Chondrocyte (in vitro differentiated cells): ENCODE data around the gene HNRNPLL. TPM values are rescaled to one million over a fixed set of nuclear protein-coding genes. Genes with fewer than 3 reads are reported as not detected.

ENCODE experiments used
- DNase-seq: peaks from one replicate; pipeline ENCODE4 v3.0.0; 2021; ENCODE audit warnings: mixed read lengths, low spot score
- H3K27ac Mint-ChIP-seq: one replicate; pipeline ENCODE4 v1.8.0; 2021; ENCODE audit warnings: mild to moderate bottlenecking, moderate library complexity, mixed read lengths; ENCODE audit not compliant: unreplicated experiment
- H3K27me3 Mint-ChIP-seq: 2 replicates; pipeline ENCODE4 v1.8.0; 2021; ENCODE audit warnings: low read depth, mixed read lengths
- H3K36me3 Mint-ChIP-seq: 2 replicates; pipeline ENCODE4 v1.8.0; 2021; ENCODE audit warnings: low read depth, mixed read lengths
- H3K4me1 Mint-ChIP-seq: 2 replicates; pipeline ENCODE4 v1.8.0; 2021; ENCODE audit warnings: low read depth, mild to moderate bottlenecking, mixed read lengths
- H3K4me3 Mint-ChIP-seq: one replicate; pipeline ENCODE4 v1.8.0; 2021; ENCODE audit warnings: mild to moderate bottlenecking, moderate library complexity, mixed read lengths; ENCODE audit not compliant: unreplicated experiment
- H3K9me3 Mint-ChIP-seq: 2 replicates; pipeline ENCODE4 v1.8.0; 2021; ENCODE audit warnings: low read depth, mixed read lengths
- CTCF ChIP-seq: fragments of 200-600 bp; sonication (generic); IDR thresholded peaks from 2 replicates; pipeline ENCODE4 v1.5.0; 2021; ENCODE audit warnings: antibody characterized with exemption, mild to moderate bottlenecking, moderate library complexity
- total RNA-seq: library from RNA; stranded (reverse); gene quantifications from 3 replicates; pipeline ENCODE4 v1.2.1, GENCODE V29; 2021

The HNRNPLL gene
- total RNA-seq, 1 donor from 2014 or later = 41.8 TPM

DNA sequence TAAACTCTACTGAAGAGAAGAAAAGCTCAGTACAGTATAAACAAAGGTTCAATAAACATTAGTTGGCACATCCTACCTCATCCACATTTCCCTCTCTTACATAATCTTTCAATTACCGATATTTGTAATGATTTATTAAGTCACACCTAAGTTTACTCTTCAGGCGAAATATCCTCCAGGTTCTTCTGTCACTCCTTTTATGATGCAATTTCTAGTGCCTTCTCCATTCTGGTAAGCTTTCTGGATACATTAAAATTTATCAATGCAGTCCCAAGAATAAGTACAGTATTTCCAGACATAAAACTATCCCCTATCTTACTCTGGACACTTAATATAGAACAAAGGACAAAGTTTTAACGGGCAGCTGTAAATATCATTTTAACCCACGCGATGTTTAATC is 5.6 kb downstream of the HNRNPLL start:
- no peak for TF ChIP-seq CTCF
- H3K4me3 Mint-ChIP-seq = no peak overlapping the region
- no peak for DNase-seq
- no peaks in the 10 kb centered on the region for H3K36me3 Mint-ChIP-seq
- peaks cover 65% of the 10 kb centered on the region for H3K4me1 Mint-ChIP-seq
- peak overlapping the region; percentile 20 for H3K27ac Mint-ChIP-seq
- no peaks in the 10 kb centered on the region for H3K9me3 Mint-ChIP-seq
- H3K27me3 Mint-ChIP-seq = no peaks in the 10 kb centered on the region

GRCh38 chr2:38596229-38596628 is 6.5 kb downstream of the HNRNPLL start:
- H3K9me3 Mint-ChIP-seq = no peaks in the 10 kb centered on the region
- no peaks in the 10 kb centered on the region for H3K36me3 Mint-ChIP-seq
- no peak for TF ChIP-seq CTCF
- no peak for DNase-seq
- H3K27ac Mint-ChIP-seq = peak overlapping the region; percentile 0
- no peaks in the 10 kb centered on the region for H3K27me3 Mint-ChIP-seq
- H3K4me3 Mint-ChIP-seq = no peak overlapping the region
- H3K4me1 Mint-ChIP-seq = peaks cover 69% of the 10 kb centered on the region

- H3K9me3 Mint-ChIP-seq = no peaks in the 10 kb centered on the region
These were observed 9.8 kb downstream of the HNRNPLL start for GRCh38 chr2:38592951-38593350.

GRCh38 chr2:38591152-38591551 is 11.6 kb downstream of the HNRNPLL start:
- no peaks in the 10 kb centered on the region for H3K9me3 Mint-ChIP-seq
- peaks cover 67% of the 10 kb centered on the region for H3K4me1 Mint-ChIP-seq
- TF ChIP-seq CTCF = no peak
- no peaks in the 10 kb centered on the region for H3K36me3 Mint-ChIP-seq
- no peaks in the 10 kb centered on the region for H3K27me3 Mint-ChIP-seq
- peak overlapping the region; percentile 27 for H3K27ac Mint-ChIP-seq
- no peak for DNase-seq
- no peak overlapping the region for H3K4me3 Mint-ChIP-seq

More at GRCh38 chr2:38592951-38593350, 9.8 kb downstream of the HNRNPLL start:
- DNase-seq = no peak
- no peak for TF ChIP-seq CTCF
- Mint-ChIP-seq H3K27ac (peak overlapping the region; percentile 86), H3K36me3 (no peaks in the 10 kb centered on the region), H3K27me3 (no peaks in the 10 kb centered on the region), H3K4me1 (peaks cover 63% of the 10 kb centered on the region), H3K4me3 (no peak overlapping the region)

- Mint-ChIP-seq H3K4me1 (peaks cover 72% of the 10 kb centered on the region), H3K36me3 (no peaks in the 10 kb centered on the region), H3K27ac (peak overlapping the region; percentile 37)
These were observed 12.7 kb downstream of the HNRNPLL start for GRCh38 chr2:38590053-38590452.

More at GRCh38 chr2:38590053-38590452, 12.7 kb downstream of the HNRNPLL start:
- H3K9me3 Mint-ChIP-seq = no peaks in the 10 kb centered on the region
- no peak overlapping the region for H3K4me3 Mint-ChIP-seq
- DNase-seq = no peak
- TF ChIP-seq CTCF = peak; percentile 70
- H3K27me3 Mint-ChIP-seq = no peaks in the 10 kb centered on the region
